DOHH2 (cell line): ENCODE measurements around the gene SPNS2.

Experiments
- CTCF ChIP-seq: fragments of 200-600 bp; sonication (generic); IDR thresholded peaks from one replicate; pipeline ENCODE4 v1.5.1; 2014; ENCODE audit warnings: antibody characterized with exemption, mild to moderate bottlenecking, low read depth, low read length; ENCODE audit not compliant: poor library complexity, severe bottlenecking
- EZH2phosphoT487 ChIP-seq: fragments of 200-600 bp; sonication (generic); IDR thresholded peaks from 2 replicates; pipeline ENCODE4 v1.6.1; 2017; ENCODE audit warnings: borderline replicate concordance, mild to moderate bottlenecking, antibody characterized with exemption, low read length, moderate library complexity, mixed read lengths

GRCh38 chr17:4505187-4505586 is 6.5 kb downstream of the SPNS2 start:
- no peak for TF ChIP-seq CTCF
- TF ChIP-seq EZH2phosphoT487: no peak
